Measurements from ENCODE around the gene SARDH. TPM values are rescaled to one million over a fixed set of nuclear protein-coding genes. Genes with fewer than 3 reads are reported as not detected.
A peak's percentile ranks its signal among the peaks of the same experiment; 100 is the strongest.

The SARDH gene
- total RNA-seq, 1 donor from 2014 or later, result 6.8 TPM

DNA sequence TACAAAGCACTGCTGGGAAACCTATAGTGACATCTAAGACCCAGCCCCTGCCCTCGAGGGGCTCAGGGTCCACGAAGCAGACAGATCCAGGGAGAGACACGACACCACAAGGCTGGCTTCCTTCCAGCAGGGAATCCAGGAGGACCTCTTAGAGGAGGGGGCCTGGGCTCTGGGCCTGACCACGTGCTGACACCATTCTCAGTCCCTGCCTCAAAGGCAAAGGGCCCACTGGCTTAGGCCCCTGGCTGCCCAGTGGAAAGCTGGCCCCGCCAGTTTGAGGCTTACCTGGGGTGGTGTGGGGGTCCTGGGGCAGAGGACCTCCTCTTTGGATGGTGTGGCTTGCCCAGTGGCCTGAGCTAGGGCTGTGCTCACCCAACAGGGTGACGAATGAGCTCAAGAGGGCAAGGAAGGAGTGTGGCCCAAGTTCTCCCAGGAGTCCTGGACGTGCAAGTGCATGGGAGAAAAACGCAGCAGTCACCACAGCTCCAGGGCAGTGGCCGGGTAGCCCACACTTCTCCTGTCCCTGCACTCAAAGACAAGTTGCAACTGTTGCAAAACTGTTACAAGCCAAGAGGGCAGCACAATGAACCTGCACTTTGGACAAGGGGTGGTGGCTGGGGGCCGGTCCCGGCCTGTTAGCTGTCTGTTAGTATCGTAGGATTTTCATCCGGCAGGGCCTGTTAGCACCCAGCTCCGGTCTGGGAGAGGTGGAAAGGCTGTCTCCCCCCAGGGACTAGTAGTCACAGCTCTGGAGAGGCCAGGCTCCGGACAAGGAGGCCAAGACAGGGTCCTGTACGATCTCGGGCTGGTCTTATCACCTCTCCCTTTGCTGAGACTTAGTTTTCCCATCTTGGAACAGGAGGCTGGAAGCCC is 1.5 kb upstream of the SARDH start:
- DNase-seq (ENCODE audit: extremely low spot score, unreplicated experiment), result peak; percentile 65
- peaks cover 14% of the 10 kb centered on the region for H3K4me1 Mint-ChIP-seq (ENCODE audit: unreplicated experiment)
- H3K4me3 Mint-ChIP-seq, result no peak overlapping the region
- no peaks in the 10 kb centered on the region for H3K9me3 Mint-ChIP-seq
- H3K27ac Mint-ChIP-seq, result no peak overlapping the region
- peaks cover 4% of the 10 kb centered on the region for H3K27me3 Mint-ChIP-seq
- no peaks in the 10 kb centered on the region for H3K36me3 Mint-ChIP-seq
- TF ChIP-seq, protein P1, sequence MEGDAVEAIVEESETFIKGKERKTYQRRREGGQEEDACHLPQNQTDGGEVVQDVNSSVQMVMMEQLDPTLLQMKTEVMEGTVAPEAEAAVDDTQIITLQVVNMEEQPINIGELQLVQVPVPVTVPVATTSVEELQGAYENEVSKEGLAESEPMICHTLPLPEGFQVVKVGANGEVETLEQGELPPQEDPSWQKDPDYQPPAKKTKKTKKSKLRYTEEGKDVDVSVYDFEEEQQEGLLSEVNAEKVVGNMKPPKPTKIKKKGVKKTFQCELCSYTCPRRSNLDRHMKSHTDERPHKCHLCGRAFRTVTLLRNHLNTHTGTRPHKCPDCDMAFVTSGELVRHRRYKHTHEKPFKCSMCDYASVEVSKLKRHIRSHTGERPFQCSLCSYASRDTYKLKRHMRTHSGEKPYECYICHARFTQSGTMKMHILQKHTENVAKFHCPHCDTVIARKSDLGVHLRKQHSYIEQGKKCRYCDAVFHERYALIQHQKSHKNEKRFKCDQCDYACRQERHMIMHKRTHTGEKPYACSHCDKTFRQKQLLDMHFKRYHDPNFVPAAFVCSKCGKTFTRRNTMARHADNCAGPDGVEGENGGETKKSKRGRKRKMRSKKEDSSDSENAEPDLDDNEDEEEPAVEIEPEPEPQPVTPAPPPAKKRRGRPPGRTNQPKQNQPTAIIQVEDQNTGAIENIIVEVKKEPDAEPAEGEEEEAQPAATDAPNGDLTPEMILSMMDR (conservative IDR thresholded peaks at IDR 0.05), result no peak

DNA sequence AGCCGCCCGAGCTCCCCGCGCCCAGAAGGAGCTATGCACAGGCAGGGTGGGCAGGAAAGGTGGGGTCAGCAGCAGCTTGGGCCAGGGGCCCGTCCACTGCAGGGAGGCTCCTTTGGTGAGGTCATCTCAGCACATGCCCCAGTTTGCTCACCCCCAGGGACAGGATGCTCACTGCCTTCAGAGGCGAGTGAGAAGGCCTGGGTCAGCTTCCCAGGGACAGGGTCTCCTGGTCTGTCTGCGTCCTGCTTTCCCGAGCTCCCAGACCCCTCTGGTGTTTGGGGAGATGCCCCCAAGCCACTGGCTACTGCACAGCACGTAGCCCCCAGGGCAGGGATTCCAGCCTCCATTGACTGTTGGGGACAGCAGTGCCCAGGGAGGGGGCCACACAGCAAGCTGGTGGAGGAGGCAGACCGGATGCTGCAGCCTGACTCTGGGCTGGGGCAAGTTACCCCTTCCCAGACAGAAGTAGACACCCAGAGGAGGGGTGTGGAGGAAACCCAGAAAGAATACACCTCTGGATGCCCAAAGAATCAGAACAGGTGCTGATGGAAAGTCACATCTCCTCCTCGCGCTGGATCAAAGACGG is 581 bp upstream of the SARDH start:
- Mint-ChIP-seq H3K4me3 (no peak overlapping the region), H3K36me3 (no peaks in the 10 kb centered on the region), H3K4me1 (ENCODE audit: unreplicated experiment) (peaks cover 14% of the 10 kb centered on the region), H3K9me3 (no peaks in the 10 kb centered on the region), H3K27me3 (no peaks in the 10 kb centered on the region), H3K27ac (no peak overlapping the region)
- TF ChIP-seq, protein P1 (conservative IDR thresholded peaks at IDR 0.05), result no peak
- peak; percentile 67 for DNase-seq (ENCODE audit: extremely low spot score, unreplicated experiment)

DNA sequence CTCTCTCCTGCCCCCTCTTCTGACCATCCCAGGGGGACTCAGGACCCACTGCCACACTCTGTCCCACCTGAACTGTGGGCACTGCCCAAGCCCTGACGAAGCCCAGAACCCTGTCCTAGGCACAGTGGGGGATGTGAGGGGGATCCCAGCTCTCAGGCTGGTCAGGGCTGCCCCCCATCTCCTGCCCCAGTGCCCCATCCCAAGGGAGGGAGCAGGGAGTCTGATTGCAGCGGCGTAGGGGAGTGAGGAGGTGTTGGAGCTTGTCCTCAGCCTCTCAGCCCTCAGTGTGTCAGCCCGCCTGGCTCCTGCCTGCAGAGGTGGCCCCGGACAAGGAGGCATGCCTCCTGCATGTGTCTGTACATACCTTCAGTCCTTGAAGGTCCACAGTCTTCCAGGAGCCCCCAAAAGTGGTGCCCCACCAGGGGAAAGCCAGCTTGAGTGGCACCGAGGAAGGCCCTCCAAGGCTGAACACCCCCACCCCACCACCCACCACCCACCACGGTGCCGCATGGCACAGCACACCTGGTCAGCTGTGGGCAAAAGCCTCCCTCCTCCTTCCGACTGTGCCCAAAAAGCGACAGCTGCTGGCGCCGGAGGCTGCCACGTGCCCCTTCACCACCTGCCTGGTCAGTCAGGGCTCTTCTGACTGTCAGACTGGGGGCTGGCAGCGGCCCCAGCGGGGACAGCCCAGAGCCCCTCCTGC is 930 bp downstream of the SARDH start:
- Mint-ChIP-seq H3K4me1 (ENCODE audit: unreplicated experiment) (peaks cover 14% of the 10 kb centered on the region), H3K27ac (no peak overlapping the region), H3K4me3 (no peak overlapping the region), H3K36me3 (no peaks in the 10 kb centered on the region), H3K27me3 (no peaks in the 10 kb centered on the region), H3K9me3 (no peaks in the 10 kb centered on the region)
- DNase-seq (ENCODE audit: extremely low spot score, unreplicated experiment), result peak; percentile 66
- TF ChIP-seq, protein P1 (conservative IDR thresholded peaks at IDR 0.05), result no peak

DNA sequence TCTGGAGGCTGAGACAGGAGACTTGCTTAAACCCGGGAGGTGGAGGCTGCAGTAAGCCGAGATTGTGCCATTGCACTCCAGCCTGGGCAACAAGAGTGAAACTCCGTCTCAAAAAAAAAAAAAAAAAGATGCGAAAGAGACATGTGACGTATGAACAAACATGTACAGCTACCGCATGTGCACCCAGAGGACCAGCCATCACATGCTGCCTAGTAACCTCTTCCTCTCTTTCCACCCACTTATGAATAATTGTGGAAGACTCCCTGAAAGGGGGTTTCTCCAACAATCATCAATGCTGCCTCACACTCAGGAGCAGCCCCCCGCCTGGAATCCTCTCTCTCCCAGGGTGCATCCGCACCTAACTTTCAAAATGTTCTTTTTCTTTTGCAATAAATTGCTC is 2.2 kb downstream of the SARDH start:
- H3K27me3 Mint-ChIP-seq, result no peaks in the 10 kb centered on the region
- peak; percentile 15 for DNase-seq (ENCODE audit: extremely low spot score, unreplicated experiment)
- TF ChIP-seq, protein P1 (conservative IDR thresholded peaks at IDR 0.05), result no peak
- H3K9me3 Mint-ChIP-seq, result no peaks in the 10 kb centered on the region
- no peaks in the 10 kb centered on the region for H3K36me3 Mint-ChIP-seq
- no peak overlapping the region for H3K27ac Mint-ChIP-seq
- no peak overlapping the region for H3K4me3 Mint-ChIP-seq
- peaks cover 14% of the 10 kb centered on the region for H3K4me1 Mint-ChIP-seq (ENCODE audit: unreplicated experiment)

DNA sequence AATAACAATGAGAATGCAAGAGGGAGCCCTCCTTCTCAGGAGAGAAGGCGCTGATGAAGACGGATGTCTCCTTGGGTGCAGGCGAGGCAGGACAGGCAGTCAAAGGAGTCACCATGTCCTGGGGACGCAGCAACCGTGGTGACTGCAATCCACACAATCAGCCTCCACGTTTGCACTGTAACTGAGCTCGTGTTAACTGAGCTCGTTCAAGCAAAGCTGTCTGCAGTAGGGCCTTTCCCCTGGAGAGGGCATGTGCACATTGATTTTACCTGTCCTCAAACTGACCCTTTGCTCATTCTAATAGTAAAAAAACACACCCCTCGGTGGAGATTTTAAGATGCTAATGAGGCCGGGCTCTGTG is 2.8 kb downstream of the SARDH start:
- Mint-ChIP-seq H3K36me3 (no peaks in the 10 kb centered on the region), H3K4me1 (ENCODE audit: unreplicated experiment) (peaks cover 14% of the 10 kb centered on the region), H3K27me3 (no peaks in the 10 kb centered on the region), H3K9me3 (no peaks in the 10 kb centered on the region), H3K27ac (no peak overlapping the region), H3K4me3 (no peak overlapping the region)
- TF ChIP-seq, protein P1 (conservative IDR thresholded peaks at IDR 0.05), result no peak
- peak; percentile 58 for DNase-seq (ENCODE audit: extremely low spot score, unreplicated experiment)

Measured in type B pancreatic cell (in vitro differentiated cells).